AG09319 (cell line): Measurements from ENCODE around the gene P2RX3.

Experiments
- DNase-seq: peaks from one replicate; pipeline ENCODE4 v3.0.0-alpha.2; 2010; ENCODE audit warnings: low read depth; ENCODE audit errors: extremely low read depth
- TF ChIP-seq, protein P1 (sequence below): IDR thresholded peaks from 2 replicates; pipeline ENCODE4 v1.5.1; 2011; ENCODE audit warnings: low read depth, mild to moderate bottlenecking, inconsistent platforms, low read length, moderate library complexity

Gene P2RX3

GRCh38 chr11:57310630-57311086, 27.5 kb upstream of the P2RX3 start:
- DNase-seq, result no peak
- TF ChIP-seq, protein P1, sequence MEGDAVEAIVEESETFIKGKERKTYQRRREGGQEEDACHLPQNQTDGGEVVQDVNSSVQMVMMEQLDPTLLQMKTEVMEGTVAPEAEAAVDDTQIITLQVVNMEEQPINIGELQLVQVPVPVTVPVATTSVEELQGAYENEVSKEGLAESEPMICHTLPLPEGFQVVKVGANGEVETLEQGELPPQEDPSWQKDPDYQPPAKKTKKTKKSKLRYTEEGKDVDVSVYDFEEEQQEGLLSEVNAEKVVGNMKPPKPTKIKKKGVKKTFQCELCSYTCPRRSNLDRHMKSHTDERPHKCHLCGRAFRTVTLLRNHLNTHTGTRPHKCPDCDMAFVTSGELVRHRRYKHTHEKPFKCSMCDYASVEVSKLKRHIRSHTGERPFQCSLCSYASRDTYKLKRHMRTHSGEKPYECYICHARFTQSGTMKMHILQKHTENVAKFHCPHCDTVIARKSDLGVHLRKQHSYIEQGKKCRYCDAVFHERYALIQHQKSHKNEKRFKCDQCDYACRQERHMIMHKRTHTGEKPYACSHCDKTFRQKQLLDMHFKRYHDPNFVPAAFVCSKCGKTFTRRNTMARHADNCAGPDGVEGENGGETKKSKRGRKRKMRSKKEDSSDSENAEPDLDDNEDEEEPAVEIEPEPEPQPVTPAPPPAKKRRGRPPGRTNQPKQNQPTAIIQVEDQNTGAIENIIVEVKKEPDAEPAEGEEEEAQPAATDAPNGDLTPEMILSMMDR, result no peak

DNA sequence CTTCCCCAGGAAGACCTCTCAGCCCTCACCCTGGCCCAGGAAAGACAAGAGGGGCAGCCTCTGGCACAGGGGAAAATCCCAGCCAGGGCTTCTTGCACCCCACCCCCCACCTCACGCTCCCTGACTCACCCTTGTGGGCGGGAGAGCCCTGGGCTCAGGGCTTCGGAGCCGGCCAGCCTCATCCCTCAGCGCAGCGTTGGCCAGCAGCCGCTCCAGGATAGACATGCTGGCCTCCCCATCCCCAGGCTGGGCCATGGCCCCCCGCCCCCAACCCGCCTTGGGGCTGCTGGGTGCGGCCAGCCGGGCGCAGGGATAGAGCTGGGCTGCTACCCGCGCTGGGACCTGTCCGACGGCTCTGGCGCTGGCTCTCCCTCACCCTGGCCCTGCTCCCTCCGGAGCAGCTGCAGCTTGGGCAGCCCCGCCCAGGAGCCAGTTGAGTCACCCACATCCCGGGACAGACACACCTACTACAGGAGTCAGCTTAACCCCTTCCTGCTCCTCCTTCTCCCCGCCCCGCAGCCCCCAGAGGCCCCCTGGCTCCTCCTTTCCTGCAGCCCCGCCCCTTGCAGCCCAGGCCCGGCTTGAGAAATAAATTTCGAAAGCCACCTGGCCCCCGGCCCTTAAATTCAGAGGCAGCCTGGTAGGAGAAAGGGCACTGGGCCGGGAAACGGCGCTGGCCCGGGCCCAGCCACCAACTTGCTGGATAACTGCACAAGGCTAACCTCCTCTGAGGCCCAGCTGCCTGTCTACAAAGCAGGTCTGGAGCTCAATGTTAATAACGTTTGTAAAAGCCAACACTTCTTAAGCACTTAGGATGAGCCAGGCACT, 26.8 kb upstream of the P2RX3 start:
- DNase-seq, result peak; percentile 96
- TF ChIP-seq, protein P1, result no peak

DNA sequence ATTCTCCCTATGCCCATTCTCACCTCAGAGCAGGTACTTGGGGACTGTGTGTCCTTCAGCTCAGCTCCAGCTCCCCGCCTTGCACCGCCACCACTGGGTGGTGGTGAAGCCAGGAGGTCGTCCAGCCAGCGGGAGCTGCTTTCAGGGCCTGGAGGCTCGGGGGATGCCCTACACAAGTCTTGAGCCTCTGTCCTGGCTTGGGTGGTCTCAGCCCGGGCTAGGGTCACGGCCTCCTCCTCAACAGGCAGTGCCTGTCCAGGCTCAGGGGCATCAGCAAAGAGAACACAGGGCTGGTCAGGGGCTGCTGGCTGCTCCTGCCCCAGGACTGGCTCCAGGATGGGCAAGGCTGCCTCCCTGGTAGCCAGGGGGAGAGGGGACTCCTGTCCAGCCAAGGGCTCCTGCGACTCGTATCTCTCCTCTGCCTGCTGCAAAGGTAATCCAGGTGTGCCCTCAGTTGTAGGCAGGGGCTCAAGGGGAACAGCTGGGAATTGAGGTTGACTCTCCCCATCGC, 25.6 kb upstream of the P2RX3 start:
- TF ChIP-seq, protein P1, result no peak
- no peak for DNase-seq

- TF ChIP-seq, protein P1, result no peak
- no peak for DNase-seq
Observed at GRCh38 chr11:57313071-57313787, 24.9 kb upstream of the P2RX3 start.

DNA sequence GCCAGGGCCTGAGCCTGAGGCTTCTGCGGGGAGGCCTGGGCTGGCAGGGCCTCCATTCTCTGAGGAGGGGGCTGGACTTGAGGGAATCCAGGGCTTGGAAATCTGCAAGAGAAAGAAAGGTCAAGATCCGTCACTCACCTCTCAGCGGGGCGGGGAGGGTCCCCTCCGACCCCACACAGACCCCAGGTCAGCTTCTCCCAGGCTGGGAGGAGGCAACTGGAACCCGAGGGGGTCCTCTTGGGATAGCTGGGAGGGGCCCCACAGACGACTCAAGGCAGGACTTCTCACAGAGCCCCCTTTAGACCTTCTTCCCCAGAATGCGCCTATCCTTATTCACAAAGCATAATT, 24.4 kb upstream of the P2RX3 start:
- no peak for DNase-seq
- TF ChIP-seq, protein P1, result no peak

GRCh38 chr11:57314221-57314973, 23.8 kb upstream of the P2RX3 start:
- TF ChIP-seq, protein P1, result no peak
- DNase-seq, result no peak
